ENCODE measurements around the gene HAUS7.

The HAUS7 gene

GRCh38 chrX:153498453-153498852, 28.1 kb upstream of the HAUS7 start:
- Histone ChIP-seq H3K27ac (ENCODE audit: low read depth, low read length) (no peak overlapping the region), H3K36me3 (ENCODE audit: insufficient read depth, low read length) (no peaks in the 10 kb centered on the region), H3K4me3 (ENCODE audit: low read depth in 1 of 2, low read length in 2 of 2) (no peak overlapping the region)

DNA sequence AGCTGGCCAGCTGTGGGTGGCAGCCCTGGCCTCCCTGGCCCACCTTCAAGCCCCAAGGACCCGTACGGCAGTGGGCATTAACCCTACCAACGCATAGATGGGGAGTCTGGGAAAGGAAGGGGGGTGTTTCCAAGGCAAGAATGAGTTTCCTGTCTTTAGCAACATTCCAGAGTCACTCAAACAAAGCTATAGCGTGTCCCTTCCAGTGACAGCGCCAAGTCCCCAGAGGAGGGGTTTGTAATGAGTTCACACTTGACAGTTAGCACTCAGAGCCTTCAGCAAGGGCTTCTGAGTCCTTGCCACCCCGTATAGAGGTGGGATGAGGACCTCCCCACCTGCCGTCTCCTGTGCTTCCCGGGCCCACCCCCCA, 26.2 kb upstream of the HAUS7 start:
- no peaks in the 10 kb centered on the region for H3K9me3 ChIP-seq (ENCODE audit: low read length)
- H3K27me3 ChIP-seq (ENCODE audit: control insufficient read depth in 1 of 2, insufficient read depth in 2 of 2, low read length in 2 of 2): peaks cover 0 to 26% of the 10 kb centered on the region in 2 donors
- H3K36me3 ChIP-seq (ENCODE audit: insufficient read depth, low read length): no peaks in the 10 kb centered on the region
- no peak overlapping the region for H3K4me3 ChIP-seq (ENCODE audit: low read depth in 1 of 2, low read length in 2 of 2)
- no peaks in the 10 kb centered on the region for H3K4me1 ChIP-seq (ENCODE audit: insufficient read depth, low read length)
- no peak overlapping the region for H3K9ac ChIP-seq (ENCODE audit: low read length)
- H3K27ac ChIP-seq (ENCODE audit: low read depth, low read length): no peak overlapping the region

More at GRCh38 chrX:153498453-153498852, 28.1 kb upstream of the HAUS7 start:
- H3K9ac ChIP-seq (ENCODE audit: low read length): no peak overlapping the region
- peaks cover 0 to 31% of the 10 kb centered on the region in 2 donors for H3K27me3 ChIP-seq (ENCODE audit: control insufficient read depth in 1 of 2, insufficient read depth in 2 of 2, low read length in 2 of 2)
- H3K9me3 ChIP-seq (ENCODE audit: low read length): no peaks in the 10 kb centered on the region
- H3K4me1 ChIP-seq (ENCODE audit: insufficient read depth, low read length): no peaks in the 10 kb centered on the region

DNA sequence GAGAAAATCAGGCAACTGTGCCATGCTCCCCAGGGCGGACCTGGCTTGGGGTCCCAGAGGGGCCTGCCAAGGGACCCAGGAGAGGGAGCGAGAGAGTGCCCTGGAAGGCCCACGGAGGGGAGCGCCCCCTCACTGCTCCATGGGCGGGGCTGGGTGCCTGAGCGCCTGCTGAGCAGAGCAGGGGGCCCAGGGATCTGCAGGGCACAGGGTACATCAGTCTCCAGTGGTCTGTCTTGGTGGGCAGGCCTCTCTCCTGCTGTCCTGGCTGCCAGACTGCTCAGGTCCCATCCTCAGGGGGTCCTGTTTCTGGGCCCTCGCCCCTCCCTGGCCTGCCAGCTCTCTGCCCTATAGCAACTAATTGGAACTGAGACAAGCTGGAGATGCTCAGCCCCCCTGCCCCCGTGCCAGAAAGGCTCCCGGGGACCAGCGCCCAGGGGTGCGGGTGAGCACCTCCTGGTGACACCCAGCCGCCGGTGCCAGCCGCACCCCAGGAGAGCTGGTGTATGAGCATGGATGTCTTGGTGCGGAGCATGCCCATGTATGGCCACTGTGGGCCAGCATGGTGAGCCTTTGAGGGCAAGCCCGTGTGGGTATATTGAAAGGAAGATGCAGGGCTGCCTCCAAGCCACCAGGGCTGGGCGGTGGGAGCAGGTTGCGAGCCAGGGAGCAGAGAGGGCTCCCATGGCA, 25.7 kb upstream of the HAUS7 start:
- H3K4me3 ChIP-seq (ENCODE audit: low read depth in 1 of 2, low read length in 2 of 2): peak overlapping the region in 1 of 2 donors; percentile 18
- no peak overlapping the region for H3K9ac ChIP-seq (ENCODE audit: low read length)
- H3K4me1 ChIP-seq (ENCODE audit: insufficient read depth, low read length): no peaks in the 10 kb centered on the region
- H3K9me3 ChIP-seq (ENCODE audit: low read length): no peaks in the 10 kb centered on the region
- H3K27me3 ChIP-seq (ENCODE audit: control insufficient read depth in 1 of 2, insufficient read depth in 2 of 2, low read length in 2 of 2): peaks cover 0 to 26% of the 10 kb centered on the region in 2 donors
- no peak overlapping the region for H3K27ac ChIP-seq (ENCODE audit: low read depth, low read length)
- H3K36me3 ChIP-seq (ENCODE audit: insufficient read depth, low read length): no peaks in the 10 kb centered on the region

DNA sequence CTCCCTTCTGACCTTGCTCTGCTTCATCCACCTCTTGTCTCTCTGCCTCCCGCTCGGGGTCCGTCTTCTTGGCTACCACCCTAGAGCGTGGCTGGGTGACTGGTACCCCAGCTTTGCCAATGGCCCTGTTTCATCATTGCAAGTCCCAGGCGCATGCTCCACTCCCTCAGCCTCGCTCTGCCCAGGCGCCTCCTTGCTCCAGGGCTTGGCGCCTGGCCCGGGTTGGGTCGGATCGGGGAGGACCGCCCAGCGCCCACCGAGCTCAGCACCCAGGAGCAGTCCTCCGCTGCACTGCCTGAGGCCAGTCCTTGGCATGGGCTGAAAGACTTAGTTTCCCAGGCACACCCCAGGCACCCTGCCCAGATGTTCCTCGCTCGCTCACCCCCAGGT, 25.0 kb upstream of the HAUS7 start:
- no peaks in the 10 kb centered on the region for H3K9me3 ChIP-seq (ENCODE audit: low read length)
- no peaks in the 10 kb centered on the region for H3K36me3 ChIP-seq (ENCODE audit: insufficient read depth, low read length)
- H3K27me3 ChIP-seq (ENCODE audit: control insufficient read depth in 1 of 2, insufficient read depth in 2 of 2, low read length in 2 of 2): peaks cover 0 to 26% of the 10 kb centered on the region in 2 donors
- no peak overlapping the region for H3K27ac ChIP-seq (ENCODE audit: low read depth, low read length)
- peak overlapping the region in 1 of 2 donors; percentile 18 for H3K4me3 ChIP-seq (ENCODE audit: low read depth in 1 of 2, low read length in 2 of 2)
- H3K9ac ChIP-seq (ENCODE audit: low read length): no peak overlapping the region
- no peaks in the 10 kb centered on the region for H3K4me1 ChIP-seq (ENCODE audit: insufficient read depth, low read length)

GRCh38 chrX:153494541-153495361, 24.4 kb upstream of the HAUS7 start, which contains the start of gene BGN:
Gene BGN, plus strand, starts transcription at chrX:153494980. Its CDS starts 9,652 bp downstream, at chrX:153504632.
- Histone ChIP-seq H3K4me1 (ENCODE audit: insufficient read depth, low read length) (no peaks in the 10 kb centered on the region), H3K9ac (ENCODE audit: low read length) (no peak within 1 kb of the TSS), H3K9me3 (ENCODE audit: low read length) (no peaks in the 10 kb centered on the region), H3K4me3 (ENCODE audit: low read depth in 1 of 2, low read length in 2 of 2) (peak within 1 kb of the TSS in 1 of 2 donors; percentile 18), H3K27ac (ENCODE audit: low read depth, low read length) (no peak within 1 kb of the TSS), H3K27me3 (ENCODE audit: control insufficient read depth in 1 of 2, insufficient read depth in 2 of 2, low read length in 2 of 2) (peaks cover 0 to 26% of the 10 kb centered on the region in 2 donors), H3K36me3 (ENCODE audit: insufficient read depth, low read length) (no peaks in the 10 kb centered on the region)

DNA sequence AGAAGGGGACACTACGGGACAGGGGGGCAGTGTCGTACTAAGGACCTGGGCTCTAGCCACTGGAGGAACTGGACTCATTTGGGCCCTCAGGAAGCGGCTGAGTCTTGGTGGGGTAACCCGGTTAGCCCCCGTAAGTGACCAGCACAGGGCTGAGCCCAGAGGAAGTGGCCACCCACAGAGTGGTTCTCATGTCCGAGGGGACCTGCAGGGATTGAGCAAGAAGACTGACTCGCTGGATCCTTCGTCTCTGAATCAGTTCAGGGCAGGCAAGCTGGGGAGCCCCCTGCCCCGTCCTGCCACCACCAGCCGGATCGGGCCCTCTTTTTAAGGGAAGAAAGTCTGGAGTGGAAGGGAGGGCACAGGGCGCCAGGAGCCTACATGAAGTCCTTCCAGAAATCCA, 23.7 kb upstream of the HAUS7 start:
- Histone ChIP-seq H3K36me3 (ENCODE audit: insufficient read depth, low read length) (no peaks in the 10 kb centered on the region), H3K9ac (ENCODE audit: low read length) (no peak overlapping the region), H3K27me3 (ENCODE audit: control insufficient read depth in 1 of 2, insufficient read depth in 2 of 2, low read length in 2 of 2) (peaks cover 0 to 28% of the 10 kb centered on the region in 2 donors), H3K9me3 (ENCODE audit: low read length) (no peaks in the 10 kb centered on the region), H3K27ac (ENCODE audit: low read depth, low read length) (no peak overlapping the region), H3K4me3 (ENCODE audit: low read depth in 1 of 2, low read length in 2 of 2) (no peak overlapping the region), H3K4me1 (ENCODE audit: insufficient read depth, low read length) (no peaks in the 10 kb centered on the region)

- Histone ChIP-seq H3K9ac (ENCODE audit: low read length) (no peak overlapping the region), H3K4me3 (ENCODE audit: low read depth in 1 of 2, low read length in 2 of 2) (no peak overlapping the region), H3K27ac (ENCODE audit: low read depth, low read length) (no peak overlapping the region), H3K36me3 (ENCODE audit: insufficient read depth, low read length) (no peaks in the 10 kb centered on the region), H3K27me3 (ENCODE audit: control insufficient read depth in 1 of 2, insufficient read depth in 2 of 2, low read length in 2 of 2) (peaks cover 0 to 28% of the 10 kb centered on the region in 2 donors), H3K4me1 (ENCODE audit: insufficient read depth, low read length) (no peaks in the 10 kb centered on the region), H3K9me3 (ENCODE audit: low read length) (no peaks in the 10 kb centered on the region)
Measured at GRCh38 chrX:153493085-153493484, 22.7 kb upstream of the HAUS7 start.

- no peaks in the 10 kb centered on the region for H3K36me3 ChIP-seq (ENCODE audit: insufficient read depth, low read length)
- H3K4me1 ChIP-seq (ENCODE audit: insufficient read depth, low read length): no peaks in the 10 kb centered on the region
- peaks cover 0 to 28% of the 10 kb centered on the region in 2 donors for H3K27me3 ChIP-seq (ENCODE audit: control insufficient read depth in 1 of 2, insufficient read depth in 2 of 2, low read length in 2 of 2)
- H3K27ac ChIP-seq (ENCODE audit: low read depth, low read length): no peak overlapping the region
- no peak overlapping the region for H3K9ac ChIP-seq (ENCODE audit: low read length)
- H3K9me3 ChIP-seq (ENCODE audit: low read length): no peaks in the 10 kb centered on the region
- no peak overlapping the region for H3K4me3 ChIP-seq (ENCODE audit: low read depth in 1 of 2, low read length in 2 of 2)
Measured at GRCh38 chrX:153492543-153492942, 22.2 kb upstream of the HAUS7 start.

- no peak overlapping the region for H3K4me3 ChIP-seq (ENCODE audit: low read depth in 1 of 2, low read length in 2 of 2)
- H3K36me3 ChIP-seq (ENCODE audit: insufficient read depth, low read length): no peaks in the 10 kb centered on the region
- no peak overlapping the region for H3K9ac ChIP-seq (ENCODE audit: low read length)
- peaks cover 0 to 28% of the 10 kb centered on the region in 2 donors for H3K27me3 ChIP-seq (ENCODE audit: control insufficient read depth in 1 of 2, insufficient read depth in 2 of 2, low read length in 2 of 2)
- H3K27ac ChIP-seq (ENCODE audit: low read depth, low read length): no peak overlapping the region
- no peaks in the 10 kb centered on the region for H3K9me3 ChIP-seq (ENCODE audit: low read length)
- no peaks in the 10 kb centered on the region for H3K4me1 ChIP-seq (ENCODE audit: insufficient read depth, low read length)
Measured at GRCh38 chrX:153491918-153492317, 21.5 kb upstream of the HAUS7 start.

GRCh38 chrX:153491351-153491914, 21.1 kb upstream of the HAUS7 start:
- Histone ChIP-seq H3K9ac (ENCODE audit: low read length) (no peak overlapping the region), H3K36me3 (ENCODE audit: insufficient read depth, low read length) (no peaks in the 10 kb centered on the region), H3K4me3 (ENCODE audit: low read depth in 1 of 2, low read length in 2 of 2) (no peak overlapping the region), H3K9me3 (ENCODE audit: low read length) (no peaks in the 10 kb centered on the region), H3K27ac (ENCODE audit: low read depth, low read length) (no peak overlapping the region), H3K4me1 (ENCODE audit: insufficient read depth, low read length) (no peaks in the 10 kb centered on the region), H3K27me3 (ENCODE audit: control insufficient read depth in 1 of 2, insufficient read depth in 2 of 2, low read length in 2 of 2) (peaks cover 0 to 26% of the 10 kb centered on the region in 2 donors)

DNA sequence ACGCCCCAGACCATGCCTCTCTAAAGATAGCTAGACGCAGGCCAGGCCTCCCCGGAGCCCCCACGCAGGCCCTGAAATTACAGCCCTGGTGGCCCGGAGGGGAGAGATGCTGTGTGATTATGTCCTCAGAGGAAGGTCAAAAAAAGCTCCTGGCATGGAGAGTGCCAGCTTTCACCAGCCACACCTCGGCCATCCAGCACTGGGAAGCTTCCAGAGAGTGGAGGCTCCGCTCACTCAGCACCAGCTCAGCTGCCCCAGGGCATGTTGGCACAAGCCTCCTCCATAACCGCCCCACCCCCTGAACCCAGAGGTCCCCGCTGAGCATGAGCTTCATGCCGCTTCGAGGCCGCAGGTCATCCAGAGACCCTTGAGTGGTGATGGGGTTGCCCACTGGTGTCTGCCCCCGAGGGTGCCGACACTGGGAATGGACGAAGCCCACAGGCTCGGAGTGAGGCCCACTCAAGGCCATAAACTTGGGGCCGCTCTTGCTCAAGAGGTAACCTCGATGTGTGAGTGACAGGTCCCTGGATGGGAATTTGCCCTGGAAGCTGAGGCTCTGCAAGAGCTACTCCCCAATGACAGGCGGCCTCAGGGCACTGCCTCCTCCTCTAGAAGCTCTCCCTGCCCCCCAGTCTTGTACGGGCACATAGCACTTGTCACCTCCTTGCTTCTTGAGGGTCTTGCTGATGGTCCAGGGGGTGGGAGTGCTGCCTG, 20.0 kb upstream of the HAUS7 start:
- Histone ChIP-seq H3K27me3 (ENCODE audit: control insufficient read depth in 1 of 2, insufficient read depth in 2 of 2, low read length in 2 of 2) (peaks cover 0 to 18% of the 10 kb centered on the region in 2 donors), H3K9ac (ENCODE audit: low read length) (no peak overlapping the region), H3K4me3 (ENCODE audit: low read depth in 1 of 2, low read length in 2 of 2) (no peak overlapping the region), H3K36me3 (ENCODE audit: insufficient read depth, low read length) (no peaks in the 10 kb centered on the region), H3K4me1 (ENCODE audit: insufficient read depth, low read length) (no peaks in the 10 kb centered on the region), H3K9me3 (ENCODE audit: low read length) (no peaks in the 10 kb centered on the region), H3K27ac (ENCODE audit: low read depth, low read length) (no peak overlapping the region)

Data from muscle layer of colon (tissue), 2 donors.